ENCODE data around the gene TMEM223.

Gene TMEM223

GRCh38 chr11:62786318-62787004 is 5.3 kb downstream of the TMEM223 start:
- DNase-seq (ENCODE audit: low read depth), result peak; percentile 78
- peak overlapping the region; percentile 89 for H3K4me3 ChIP-seq (replicated peaks; ENCODE audit: low read depth, low read length)
- TF ChIP-seq CTCF (IDR thresholded peaks at IDR 0.05; ENCODE audit: low read length, missing control alignments), result peak; percentile 92

GRCh38 chr11:62782753-62783152 is 9.1 kb downstream of the TMEM223 start:
- no peak for TF ChIP-seq CTCF (IDR thresholded peaks at IDR 0.05; ENCODE audit: low read length, missing control alignments)
- DNase-seq (ENCODE audit: low read depth), result no peak
- H3K4me3 ChIP-seq (replicated peaks; ENCODE audit: low read depth, low read length), result no peak overlapping the region

GRCh38 chr11:62778441-62778840 is 13.4 kb downstream of the TMEM223 start:
- no peak for DNase-seq (ENCODE audit: low read depth)
- no peak for TF ChIP-seq CTCF (IDR thresholded peaks at IDR 0.05; ENCODE audit: low read length, missing control alignments)
- no peak overlapping the region for H3K4me3 ChIP-seq (replicated peaks; ENCODE audit: low read depth, low read length)

- no peak overlapping the region for H3K4me3 ChIP-seq (replicated peaks; ENCODE audit: low read depth, low read length)
- no peak for TF ChIP-seq CTCF (IDR thresholded peaks at IDR 0.05; ENCODE audit: low read length, missing control alignments)
- DNase-seq (ENCODE audit: low read depth), result no peak
Measured at GRCh38 chr11:62777389-62777788, 14.4 kb downstream of the TMEM223 start.

- no peak for TF ChIP-seq CTCF (IDR thresholded peaks at IDR 0.05; ENCODE audit: low read length, missing control alignments)
- no peak overlapping the region for H3K4me3 ChIP-seq (replicated peaks; ENCODE audit: low read depth, low read length)
- DNase-seq (ENCODE audit: low read depth), result no peak
Measured at GRCh38 chr11:62775646-62776045, 16.2 kb downstream of the TMEM223 start.

- no peak overlapping the region for H3K4me3 ChIP-seq (replicated peaks; ENCODE audit: low read depth, low read length)
- no peak for DNase-seq (ENCODE audit: low read depth)
- TF ChIP-seq CTCF (IDR thresholded peaks at IDR 0.05; ENCODE audit: low read length, missing control alignments), result no peak
Measured at GRCh38 chr11:62774407-62774806, 17.4 kb downstream of the TMEM223 start.

Data from fibroblast of pulmonary artery (primary cell).